ENCODE data around the gene ADAR. TPM values are rescaled to one million over a fixed set of nuclear protein-coding genes. Genes with fewer than 3 reads are reported as not detected.

ADAR gene
- total RNA-seq, 2 donors from 2014 or later: 54.0 to 103 TPM

DNA sequence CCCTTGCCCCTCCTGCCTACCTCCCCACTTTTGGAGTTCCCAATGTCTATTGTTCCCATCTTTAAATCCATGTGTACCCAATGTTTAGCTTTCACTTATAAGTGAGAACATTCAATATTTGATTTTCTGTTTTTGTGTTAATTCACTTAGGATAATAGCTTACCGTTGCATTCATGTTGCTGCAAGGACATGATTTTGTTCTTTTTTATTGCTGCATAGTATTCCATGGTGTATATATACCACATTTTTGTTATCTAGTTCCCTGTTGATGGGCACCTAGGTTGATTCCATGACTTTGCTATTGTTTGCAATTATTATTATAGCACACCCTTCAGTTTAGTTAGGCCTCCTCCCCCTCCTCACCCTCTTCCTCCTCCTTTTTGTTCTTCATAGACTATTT is 33.5 kb upstream of the ADAR start:
- H3K4me3 ChIP-seq: no peak overlapping the region
- no peaks in the 10 kb centered on the region for H3K36me3 ChIP-seq (replicated peaks in 1 of 2; ENCODE audit: insufficient read depth in 1 of 2, low read depth in 2 of 2)
- ATAC-seq: no peak
- DNase-seq: no peak
- TF ChIP-seq, protein P1, sequence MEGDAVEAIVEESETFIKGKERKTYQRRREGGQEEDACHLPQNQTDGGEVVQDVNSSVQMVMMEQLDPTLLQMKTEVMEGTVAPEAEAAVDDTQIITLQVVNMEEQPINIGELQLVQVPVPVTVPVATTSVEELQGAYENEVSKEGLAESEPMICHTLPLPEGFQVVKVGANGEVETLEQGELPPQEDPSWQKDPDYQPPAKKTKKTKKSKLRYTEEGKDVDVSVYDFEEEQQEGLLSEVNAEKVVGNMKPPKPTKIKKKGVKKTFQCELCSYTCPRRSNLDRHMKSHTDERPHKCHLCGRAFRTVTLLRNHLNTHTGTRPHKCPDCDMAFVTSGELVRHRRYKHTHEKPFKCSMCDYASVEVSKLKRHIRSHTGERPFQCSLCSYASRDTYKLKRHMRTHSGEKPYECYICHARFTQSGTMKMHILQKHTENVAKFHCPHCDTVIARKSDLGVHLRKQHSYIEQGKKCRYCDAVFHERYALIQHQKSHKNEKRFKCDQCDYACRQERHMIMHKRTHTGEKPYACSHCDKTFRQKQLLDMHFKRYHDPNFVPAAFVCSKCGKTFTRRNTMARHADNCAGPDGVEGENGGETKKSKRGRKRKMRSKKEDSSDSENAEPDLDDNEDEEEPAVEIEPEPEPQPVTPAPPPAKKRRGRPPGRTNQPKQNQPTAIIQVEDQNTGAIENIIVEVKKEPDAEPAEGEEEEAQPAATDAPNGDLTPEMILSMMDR (IDR thresholded peaks at IDR 0.05): no peak
- TF ChIP-seq POLR2A (IDR thresholded peaks at IDR 0.05): no peak
- H3K27ac ChIP-seq: no peak overlapping the region
- intact Hi-C loops (cut with DNase I): no loop called here
- no peaks in the 10 kb centered on the region for H3K9me3 ChIP-seq
- no peaks in the 10 kb centered on the region for H3K4me1 ChIP-seq
- no peaks in the 10 kb centered on the region for H3K27me3 ChIP-seq
- 78 to 93% methylated on average over 1 of the region's 1 CpG for WGBS, 2 donors

DNA sequence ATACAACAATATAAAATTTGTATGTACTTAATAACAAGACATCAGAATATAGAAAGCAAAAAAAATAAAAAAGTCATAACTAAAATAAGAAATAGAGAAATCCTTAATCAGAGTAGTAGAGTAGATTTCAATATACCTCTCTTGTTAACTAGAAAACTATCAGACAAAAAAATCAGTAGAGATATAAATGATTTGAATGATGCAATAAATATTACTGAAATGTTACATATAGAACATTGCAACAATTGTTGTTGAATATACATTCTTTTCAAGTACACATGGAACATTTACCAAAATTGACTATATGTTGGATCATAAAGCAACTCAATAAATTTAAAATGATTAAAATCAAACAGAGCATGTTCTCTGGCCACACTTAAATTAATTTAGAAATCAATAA is 31.9 kb upstream of the ADAR start:
- Histone ChIP-seq H3K27ac (no peak overlapping the region), H3K27me3 (no peaks in the 10 kb centered on the region), H3K4me1 (no peaks in the 10 kb centered on the region), H3K4me3 (no peak overlapping the region), H3K9me3 (no peaks in the 10 kb centered on the region), H3K36me3 (replicated peaks in 1 of 2; ENCODE audit: insufficient read depth in 1 of 2, low read depth in 2 of 2) (no peaks in the 10 kb centered on the region)
- ATAC-seq: no peak
- DNase-seq: no peak
- intact Hi-C loops (cut with DNase I): no loop called here
- TF ChIP-seq, protein P1 (IDR thresholded peaks at IDR 0.05): no peak
- no peak for TF ChIP-seq POLR2A (IDR thresholded peaks at IDR 0.05)

DNA sequence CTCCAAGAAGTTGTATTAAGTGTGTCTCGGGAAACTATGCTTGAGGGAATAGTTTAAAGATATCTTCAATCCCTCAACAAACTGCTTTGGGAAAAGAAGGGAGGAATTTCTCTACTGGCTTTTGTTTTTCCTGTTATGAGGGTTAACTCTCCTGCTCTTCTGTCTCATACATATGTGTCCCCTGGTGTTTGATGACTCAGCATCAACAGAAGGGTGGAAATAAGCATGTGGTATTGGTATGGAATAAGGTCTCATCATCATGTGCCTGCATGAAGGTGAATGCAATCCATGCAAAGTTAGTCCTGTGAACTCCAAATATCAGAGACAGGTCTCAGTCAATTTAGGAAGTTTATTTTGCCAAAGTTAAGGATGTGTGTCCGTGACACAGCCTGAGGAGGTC is 27.2 kb upstream of the ADAR start:
- DNase-seq (no peak), ATAC-seq (no peak)
- H3K9me3 ChIP-seq: no peaks in the 10 kb centered on the region
- H3K4me3 ChIP-seq: no peak overlapping the region
- 30 to 51% methylated on average over 2 of the region's 2 CpGs for WGBS, 2 donors
- no peaks in the 10 kb centered on the region for H3K36me3 ChIP-seq (replicated peaks in 1 of 2; ENCODE audit: insufficient read depth in 1 of 2, low read depth in 2 of 2)
- no peak overlapping the region for H3K27ac ChIP-seq
- H3K27me3 ChIP-seq: no peaks in the 10 kb centered on the region
- TF ChIP-seq, protein P1 (IDR thresholded peaks at IDR 0.05): no peak
- no peaks in the 10 kb centered on the region for H3K4me1 ChIP-seq
- intact Hi-C loops (cut with DNase I): no loop called here

DNA sequence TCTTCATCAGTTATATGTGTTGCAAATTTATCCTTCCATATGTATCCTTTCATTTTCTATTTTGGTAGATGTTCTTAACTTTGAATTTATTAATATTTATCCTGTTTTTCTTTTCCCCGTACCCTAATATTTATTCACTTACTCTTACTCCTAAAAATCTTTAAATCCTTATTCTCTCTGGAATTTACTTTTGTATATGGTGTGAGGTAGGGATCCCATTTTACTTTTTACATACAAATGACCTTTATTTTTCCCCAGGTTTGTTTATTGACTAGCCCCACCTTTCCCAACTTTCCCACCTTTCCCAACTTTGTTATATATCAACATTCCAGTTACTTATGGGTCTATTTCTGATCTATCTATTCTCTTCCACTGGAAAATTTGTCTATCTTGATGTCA is 21.7 kb upstream of the ADAR start:
- Histone ChIP-seq H3K27ac (no peak overlapping the region), H3K4me1 (peaks cover 13% of the 10 kb centered on the region), H3K36me3 (replicated peaks in 1 of 2; ENCODE audit: insufficient read depth in 1 of 2, low read depth in 2 of 2) (no peaks in the 10 kb centered on the region), H3K27me3 (no peaks in the 10 kb centered on the region), H3K9me3 (no peaks in the 10 kb centered on the region), H3K4me3 (no peak overlapping the region)
- intact Hi-C loops (cut with DNase I): no loop called here
- WGBS, 2 donors: 0% methylated on average over 1 of the region's 1 CpG
- TF ChIP-seq POLR2A (IDR thresholded peaks at IDR 0.05): no peak
- ATAC-seq (no peak), DNase-seq (no peak)

DNA sequence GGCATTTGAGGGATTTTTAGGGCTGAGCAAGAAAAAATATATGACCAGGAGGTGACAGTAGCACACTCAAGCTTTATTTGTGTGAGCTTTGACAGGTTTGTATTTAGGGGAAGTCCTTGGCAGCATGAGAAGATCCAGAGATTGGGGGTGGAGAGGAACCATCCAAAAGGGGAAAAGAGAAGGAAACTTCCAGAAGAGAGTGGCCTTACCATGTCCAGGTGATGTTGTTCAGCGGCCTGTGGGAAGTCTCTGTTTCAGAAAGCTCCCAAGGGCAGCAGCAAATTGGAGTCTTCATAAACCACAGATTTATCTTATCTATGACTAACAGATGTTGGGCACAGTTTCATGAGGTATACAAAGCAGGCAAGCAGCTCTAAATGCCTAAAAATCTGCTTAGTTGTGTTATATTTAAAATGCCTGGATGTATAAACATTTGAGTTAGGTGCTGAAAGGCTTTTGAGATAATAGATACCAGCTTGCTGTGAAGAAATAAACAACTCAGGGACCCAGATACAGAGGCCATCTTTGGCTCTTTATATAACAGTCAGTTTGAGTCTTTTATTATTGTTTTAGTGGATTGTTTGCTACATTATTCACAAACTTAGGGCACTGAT is 21.2 kb upstream of the ADAR start:
- intact Hi-C loops (cut with DNase I): no loop called here
- no peak overlapping the region for H3K4me3 ChIP-seq
- H3K27ac ChIP-seq: no peak overlapping the region
- 68 to 71% methylated on average over 1 of the region's 1 CpG for WGBS, 2 donors
- no peak for ATAC-seq
- H3K27me3 ChIP-seq: no peaks in the 10 kb centered on the region
- H3K4me1 ChIP-seq: peaks cover 13% of the 10 kb centered on the region
- H3K9me3 ChIP-seq: no peaks in the 10 kb centered on the region
- DNase-seq: no peak
- no peaks in the 10 kb centered on the region for H3K36me3 ChIP-seq (replicated peaks in 1 of 2; ENCODE audit: insufficient read depth in 1 of 2, low read depth in 2 of 2)
- TF ChIP-seq, protein P1 (IDR thresholded peaks at IDR 0.05): no peak
- TF ChIP-seq POLR2A (IDR thresholded peaks at IDR 0.05): no peak
